H1 (cell line): ENCODE data around the gene OR2Z1. TPM values are rescaled to one million over a fixed set of nuclear protein-coding genes. Genes with fewer than 3 reads are reported as not detected.

Experiments
- MAX ChIP-seq: IDR thresholded peaks from 2 replicates; pipeline ENCODE4 v1.6.1; 2012; ENCODE audit warnings: inconsistent platforms
- polyA plus RNA-seq, 7 experiments: library from polyadenylated mRNA; depleted of rRNA in 3 of 7; stranded (reverse) in 5 of 7; unstranded in 2 of 7; fragments of >200 nt in 5 of 7; fragments of 200-250 nt in 2 of 7; gene quantifications; 1 replicate in 5 of 7; 2 replicates in 1 of 7; 4 replicates in 1 of 7; pipeline versions ENCODE4 v1.2.1 to v1.2.3, GENCODE V29; 2011 to 2013; ENCODE audit warnings: missing spikeins in 2 of 7, mixed read lengths in 2 of 7
- total RNA-seq: library from RNA; stranded (reverse); fragmentation: NEBNext Ultra II Directional; extraction: Animal tissue kit (Norgen Biotek cat#: 25700); gene quantifications from 2 replicates; pipeline ENCODE4 v1.2.1, GENCODE V29; 2021

Gene OR2Z1
- total and polyA plus RNA-seq, 2 of the 8 experiments (the other 6 are each of a cell fraction or from before 2014, with no cell fraction given): not detected

- TF ChIP-seq MAX: peak; percentile 72
Observed at GRCh38 chr19:8697671-8698432, 23.6 kb upstream of the OR2Z1 start (continued).
